DND-41 (cell line): ENCODE measurements around the gene SLC12A4.

Experiments
- EZH2 ChIP-seq: IDR thresholded peaks from 3 replicates; pipeline ENCODE4 v1.6.1; 2012; ENCODE audit warnings: borderline replicate concordance, low read depth, mild to moderate bottlenecking, moderate library complexity, low read length, inconsistent platforms; ENCODE audit not compliant: severe bottlenecking
- TF ChIP-seq, protein P1 (sequence below): IDR thresholded peaks from 2 replicates; pipeline ENCODE4 v1.5.1; 2012; ENCODE audit warnings: borderline replicate concordance, low read length, moderate library complexity, mild to moderate bottlenecking; ENCODE audit not compliant: poor library complexity, severe bottlenecking; ENCODE audit errors: extremely low read depth

DNA sequence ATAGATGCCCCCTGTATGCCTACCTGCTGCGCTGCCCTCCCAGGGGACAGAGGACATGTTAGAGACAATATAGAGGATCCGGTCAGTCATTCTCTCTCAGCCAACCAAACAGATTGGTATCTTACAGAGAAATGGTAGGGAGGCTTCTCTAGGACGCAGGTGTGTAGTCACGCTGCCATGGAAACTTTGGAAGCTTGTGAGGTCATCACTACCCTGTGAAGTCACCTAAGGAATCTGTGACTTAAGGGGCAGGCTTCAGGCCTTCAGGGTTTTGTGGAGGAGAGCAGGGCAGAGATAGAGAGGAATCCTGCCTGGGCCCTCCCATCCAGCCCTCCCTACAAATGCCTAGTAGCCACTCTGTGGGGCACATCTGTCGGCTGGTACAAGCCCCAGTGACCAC lies 47.2 kb upstream of the SLC12A4 start, which contains the start of gene DPEP2NB:
- TF ChIP-seq, protein P1, sequence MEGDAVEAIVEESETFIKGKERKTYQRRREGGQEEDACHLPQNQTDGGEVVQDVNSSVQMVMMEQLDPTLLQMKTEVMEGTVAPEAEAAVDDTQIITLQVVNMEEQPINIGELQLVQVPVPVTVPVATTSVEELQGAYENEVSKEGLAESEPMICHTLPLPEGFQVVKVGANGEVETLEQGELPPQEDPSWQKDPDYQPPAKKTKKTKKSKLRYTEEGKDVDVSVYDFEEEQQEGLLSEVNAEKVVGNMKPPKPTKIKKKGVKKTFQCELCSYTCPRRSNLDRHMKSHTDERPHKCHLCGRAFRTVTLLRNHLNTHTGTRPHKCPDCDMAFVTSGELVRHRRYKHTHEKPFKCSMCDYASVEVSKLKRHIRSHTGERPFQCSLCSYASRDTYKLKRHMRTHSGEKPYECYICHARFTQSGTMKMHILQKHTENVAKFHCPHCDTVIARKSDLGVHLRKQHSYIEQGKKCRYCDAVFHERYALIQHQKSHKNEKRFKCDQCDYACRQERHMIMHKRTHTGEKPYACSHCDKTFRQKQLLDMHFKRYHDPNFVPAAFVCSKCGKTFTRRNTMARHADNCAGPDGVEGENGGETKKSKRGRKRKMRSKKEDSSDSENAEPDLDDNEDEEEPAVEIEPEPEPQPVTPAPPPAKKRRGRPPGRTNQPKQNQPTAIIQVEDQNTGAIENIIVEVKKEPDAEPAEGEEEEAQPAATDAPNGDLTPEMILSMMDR, result no peak
- TF ChIP-seq EZH2, result no peak
